Esophagus mucosa (tissue), 1 donor: ENCODE data around the gene APC2. TPM values are rescaled to one million over a fixed set of nuclear protein-coding genes. Genes with fewer than 3 reads are reported as not detected.
"Not testable (repeated sequence)": the region's sequence is repeated elsewhere in the genome, so short reads cannot be mapped to it uniquely, and the experiment has no call there.

Experiments used
- ATAC-seq: fragments of 200-7000 bp; cut with Tn5 transposase; one replicate; pipeline ENCODE4 v1.9.1; 2020
- total RNA-seq: library from RNA; stranded (reverse); gene quantifications from one replicate; pipeline ENCODE4 v1.2.4, GENCODE V29; 2023
- donor health status: DM: yes; HTN: yes; CAD: no.

Gene APC2
- total RNA-seq, 1 donor from 2014 or later: 0.48 TPM

DNA sequence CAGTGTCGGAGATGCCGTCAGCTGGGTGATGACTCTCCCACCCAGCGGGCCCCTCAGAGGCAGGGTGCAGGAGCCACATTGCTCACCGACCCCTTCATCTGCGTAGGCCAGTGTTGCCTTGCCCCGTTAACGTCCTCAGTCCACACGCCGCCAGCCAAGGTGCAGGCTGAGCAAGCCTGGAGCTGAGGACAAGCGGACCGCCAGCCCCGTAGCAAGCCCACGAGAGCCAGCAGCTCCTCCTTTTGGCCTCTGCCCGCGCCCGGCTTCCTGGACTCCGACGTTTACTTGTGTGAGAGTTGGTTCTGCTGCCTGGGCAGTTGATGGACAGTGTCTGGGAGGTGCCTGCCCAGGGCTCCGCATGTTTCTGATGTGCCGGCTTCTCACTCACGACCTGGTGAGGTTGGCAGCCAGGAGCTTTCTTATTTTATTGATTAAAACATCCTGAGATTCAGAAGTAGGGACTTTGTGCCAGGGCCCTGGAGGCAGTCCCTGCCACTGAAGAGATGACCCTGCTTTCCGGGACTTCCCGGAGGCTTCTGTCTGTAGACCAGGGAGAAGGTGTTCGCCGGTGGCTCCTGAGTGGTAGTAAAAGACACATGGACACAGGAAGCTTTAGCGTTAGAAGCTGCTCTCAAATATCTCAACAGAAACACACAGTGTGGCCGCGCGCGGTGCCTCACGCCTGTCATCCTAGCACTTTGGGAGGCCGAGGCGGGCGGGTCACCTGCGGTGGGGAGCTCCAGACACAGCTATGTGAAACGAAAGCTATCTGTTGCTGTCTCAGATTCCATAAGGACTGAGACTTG, 36.7 kb upstream of the APC2 start:
- no peak for ATAC-seq

DNA sequence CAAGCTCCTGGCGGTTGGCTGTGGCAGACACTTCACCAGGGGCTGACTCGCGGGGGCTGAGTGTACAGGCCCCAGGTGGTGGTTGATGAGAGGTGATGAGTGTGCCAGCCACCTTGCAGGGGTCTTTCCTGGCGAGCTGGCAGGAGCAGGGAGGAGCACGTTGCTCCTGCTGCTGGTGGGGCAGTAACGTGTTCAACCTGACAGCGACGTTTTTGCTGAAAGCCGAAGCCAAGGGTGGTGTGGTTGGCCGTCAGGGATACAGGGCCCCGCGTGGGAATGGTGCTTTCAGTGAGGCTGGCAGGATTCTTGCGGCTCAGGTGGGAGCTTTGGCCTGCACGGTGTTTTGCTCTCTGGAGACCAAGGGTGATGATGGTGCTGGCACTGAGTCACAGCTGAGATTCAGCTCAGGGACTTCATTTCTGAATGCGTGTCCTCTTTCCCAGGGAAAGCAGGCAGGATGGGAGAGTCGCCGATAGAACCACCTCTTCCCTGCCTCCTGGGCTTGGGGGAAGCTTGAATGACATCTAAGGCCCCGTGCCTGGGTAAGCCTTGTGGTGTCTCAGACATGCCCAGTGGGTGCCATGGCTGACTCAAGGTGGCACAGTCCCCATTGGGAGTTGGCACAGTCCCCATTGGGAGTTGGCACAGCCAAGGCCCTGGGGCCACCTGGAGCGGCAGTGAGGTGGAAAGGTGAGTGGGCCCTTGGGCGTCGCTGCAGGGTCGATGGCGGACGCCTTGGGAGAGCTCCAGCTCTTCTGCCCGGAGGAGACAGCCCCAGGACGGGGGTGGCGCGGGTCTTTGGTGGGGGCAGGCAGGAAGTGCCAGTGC, 33.7 kb upstream of the APC2 start:
- ATAC-seq: peak; percentile 58

DNA sequence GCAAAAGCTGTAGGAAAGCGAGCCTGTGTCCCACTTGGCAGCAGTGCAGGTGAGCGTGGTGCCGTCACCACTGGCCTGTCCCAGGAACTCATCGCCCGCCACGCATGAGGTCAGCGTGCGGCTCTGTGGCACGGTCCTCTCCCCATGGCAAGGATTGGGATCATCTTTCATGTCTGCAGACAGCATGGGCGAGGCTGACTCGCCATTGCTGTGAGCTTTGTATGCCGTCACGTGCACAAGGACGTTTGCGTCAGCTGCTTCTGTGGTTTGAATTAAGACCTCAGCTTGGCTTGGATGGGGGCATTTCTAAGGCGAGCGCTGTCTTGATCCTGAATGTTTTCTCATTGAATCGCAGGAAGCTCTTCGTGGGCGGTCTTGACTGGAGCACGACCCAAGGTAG, 32.8 kb upstream of the APC2 start:
- no peak for ATAC-seq

DNA sequence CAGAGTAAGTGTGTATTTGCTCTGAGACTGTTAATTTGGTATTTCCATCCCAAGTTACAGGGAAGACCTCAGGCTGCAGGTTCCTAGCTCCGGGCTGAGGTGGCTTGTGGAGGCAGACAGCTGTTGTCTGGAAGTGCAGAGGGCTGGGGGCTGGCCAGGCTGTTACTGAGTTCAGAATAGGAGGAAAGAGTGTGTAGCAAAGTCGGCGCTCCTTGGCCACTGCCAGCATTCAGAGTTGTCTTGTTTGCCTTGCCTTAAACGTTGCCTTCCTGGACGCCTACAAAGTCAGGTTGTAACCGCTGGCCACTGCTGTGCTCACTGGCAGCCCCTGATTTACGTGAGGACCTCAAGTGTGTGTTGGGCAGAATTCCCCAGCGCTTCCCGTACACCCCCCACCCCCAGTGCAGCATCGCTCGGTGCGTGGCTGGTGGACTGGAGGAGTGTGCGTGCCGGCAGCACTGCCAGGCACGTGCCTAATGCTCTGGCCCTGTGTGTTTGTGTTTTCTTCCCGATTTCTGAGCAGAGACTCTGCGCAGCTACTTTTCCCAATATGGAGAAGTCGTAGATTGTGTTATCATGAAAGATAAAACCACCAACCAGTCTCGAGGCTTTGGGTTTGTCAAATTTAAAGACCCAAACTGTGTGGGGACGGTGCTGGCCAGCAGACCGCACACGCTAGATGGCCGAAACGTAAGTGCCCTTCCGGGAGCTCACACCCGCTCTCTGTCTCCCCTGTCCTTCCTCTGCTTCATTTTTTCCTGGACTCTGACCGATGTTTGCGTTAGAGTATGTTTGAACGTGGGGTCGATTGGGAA, 32.0 kb upstream of the APC2 start:
- no peak for ATAC-seq

DNA sequence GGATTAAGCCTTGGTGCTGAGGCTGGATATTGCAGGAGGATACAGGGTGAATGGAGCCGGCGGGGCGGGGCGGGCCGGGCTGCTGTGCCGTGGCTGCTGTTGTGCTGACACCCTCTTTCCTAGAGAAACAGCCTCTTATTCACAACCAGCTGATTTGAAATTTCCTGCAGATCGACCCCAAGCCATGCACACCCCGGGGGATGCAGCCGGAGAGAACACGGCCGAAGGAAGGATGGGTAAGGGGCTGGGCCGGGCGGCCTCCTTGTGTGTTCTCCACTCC, 31.5 kb upstream of the APC2 start:
- ATAC-seq: no peak

DNA sequence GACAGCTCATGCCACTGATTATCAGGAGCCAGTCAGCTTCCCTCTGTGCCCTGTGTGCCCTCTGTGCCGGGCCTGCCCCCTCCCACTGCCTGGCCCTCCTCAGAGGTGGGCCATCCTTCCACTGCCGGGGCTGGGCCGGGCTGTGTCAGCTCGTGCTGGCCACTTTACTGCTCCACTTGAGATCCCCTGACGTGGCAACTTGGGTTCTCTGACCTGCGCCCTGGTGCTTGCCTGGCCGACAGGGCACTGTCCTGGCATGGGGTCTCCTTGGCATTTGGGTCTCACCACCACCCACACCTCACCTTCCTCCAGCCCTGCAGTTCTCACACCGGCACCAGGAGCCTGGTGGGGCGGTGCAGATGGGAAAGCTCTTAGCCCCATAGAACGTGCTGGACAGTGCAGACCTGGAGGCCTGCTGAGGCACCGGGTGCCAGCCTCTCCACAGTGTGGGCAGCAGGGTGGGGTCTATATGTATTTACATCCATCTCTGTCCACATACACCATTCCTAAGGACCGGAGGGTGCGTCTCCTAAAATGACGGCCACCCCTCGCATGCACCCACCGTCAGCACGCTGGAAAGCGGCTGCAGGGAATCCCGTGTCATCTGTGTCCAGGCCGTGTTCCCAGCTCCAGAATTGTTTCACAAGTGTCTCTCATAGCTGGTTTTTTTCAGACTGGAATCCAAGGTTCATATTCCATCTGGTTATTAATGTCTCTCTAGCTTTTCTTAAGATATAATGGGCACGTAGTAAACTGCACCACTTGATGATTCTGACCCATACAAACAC, 30.8 kb upstream of the APC2 start:
- ATAC-seq: no peak

DNA sequence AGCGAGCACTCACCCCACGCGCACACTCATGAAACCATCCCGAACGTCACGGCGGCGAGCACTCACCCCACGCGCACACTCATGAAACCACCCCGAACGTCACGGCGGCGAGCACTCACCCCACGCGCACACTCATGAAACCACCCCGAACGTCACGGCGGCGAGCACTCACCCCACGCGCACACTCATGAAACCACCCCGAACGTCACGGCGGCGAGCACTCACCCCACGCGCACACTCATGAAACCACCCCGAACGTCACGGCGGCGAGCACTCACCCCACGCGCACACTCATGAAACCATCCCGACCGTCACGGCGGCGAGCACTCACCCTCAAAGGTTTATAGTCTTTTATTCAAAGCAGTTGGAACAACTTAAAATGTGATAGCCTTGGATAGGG, 29.8 kb upstream of the APC2 start:
- ATAC-seq: not testable (repeated sequence)

DNA sequence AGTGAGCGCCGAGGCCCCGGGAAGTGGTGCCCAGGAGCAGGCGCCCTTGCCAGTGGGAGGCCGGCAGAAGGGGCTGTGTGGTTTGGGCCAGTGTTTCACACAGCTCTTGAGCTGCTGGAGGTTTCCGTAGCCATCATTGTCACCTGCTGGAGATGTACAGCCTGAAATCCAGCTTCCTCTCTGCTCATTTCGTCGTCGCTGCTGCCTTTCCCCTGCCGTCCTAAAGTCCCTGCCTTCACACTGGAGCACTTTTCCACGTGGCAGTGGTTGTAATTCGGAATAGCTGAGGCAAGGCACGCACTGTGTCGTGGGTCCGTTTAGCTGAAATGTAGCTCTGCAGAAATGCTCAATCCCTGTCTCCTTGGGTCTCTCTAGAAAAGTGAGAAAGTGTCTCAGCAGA, 29.3 kb upstream of the APC2 start:
- no peak for ATAC-seq

DNA sequence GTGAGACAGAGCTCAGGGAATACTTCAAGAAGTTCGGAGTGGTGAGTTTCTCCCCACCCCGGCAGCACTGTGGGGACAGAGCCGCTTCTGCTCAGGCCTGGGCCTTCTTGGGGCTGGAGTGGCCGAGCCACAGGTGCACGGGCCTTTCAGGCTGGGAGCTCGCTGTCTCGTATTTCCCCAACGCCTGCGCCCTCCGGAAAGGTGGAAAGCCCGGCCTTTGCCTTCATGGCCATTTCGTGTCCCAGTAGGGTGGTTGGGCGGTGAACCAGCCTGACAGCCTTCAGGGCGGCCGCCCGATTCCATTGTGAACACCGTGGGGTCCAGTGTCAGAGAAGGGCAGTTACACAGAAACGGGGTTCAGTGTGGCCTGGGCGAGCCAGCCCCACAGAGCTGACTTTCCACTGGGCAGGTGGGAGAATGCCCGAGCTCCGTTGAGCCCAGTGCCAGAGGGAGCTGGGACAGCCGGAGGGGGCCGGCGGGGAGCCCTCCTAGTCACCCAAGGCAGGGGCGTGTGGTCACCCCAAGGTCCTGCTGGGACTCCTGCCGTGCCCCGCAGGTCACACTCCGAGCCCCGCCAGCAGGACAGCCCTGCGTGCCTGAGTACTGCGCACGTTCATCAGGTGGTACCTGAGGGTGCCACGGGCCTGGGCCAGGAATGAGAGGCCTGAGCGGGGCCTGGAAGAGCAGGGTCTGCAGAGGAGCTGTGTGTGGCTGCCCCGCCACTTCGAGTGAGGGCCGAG, 28.5 kb upstream of the APC2 start:
- no peak for ATAC-seq

DNA sequence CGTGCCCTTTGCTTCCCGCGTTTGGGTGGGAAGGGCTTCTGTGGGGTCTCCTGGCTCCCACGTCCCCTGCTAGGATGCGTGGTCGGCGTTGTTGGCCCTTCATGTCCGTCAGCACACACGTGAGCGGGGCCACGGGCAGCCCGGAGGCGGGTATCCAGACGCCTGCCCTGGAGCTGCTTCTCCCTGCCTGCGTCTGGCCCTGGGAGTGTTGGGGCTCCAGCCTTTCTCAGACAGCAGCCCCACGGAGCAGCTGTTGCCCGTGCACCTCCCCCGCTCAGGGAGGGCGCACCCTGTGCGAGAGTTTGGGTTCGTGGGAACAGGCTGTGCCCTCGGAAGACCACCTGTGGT, 28.0 kb upstream of the APC2 start:
- no peak for ATAC-seq

DNA sequence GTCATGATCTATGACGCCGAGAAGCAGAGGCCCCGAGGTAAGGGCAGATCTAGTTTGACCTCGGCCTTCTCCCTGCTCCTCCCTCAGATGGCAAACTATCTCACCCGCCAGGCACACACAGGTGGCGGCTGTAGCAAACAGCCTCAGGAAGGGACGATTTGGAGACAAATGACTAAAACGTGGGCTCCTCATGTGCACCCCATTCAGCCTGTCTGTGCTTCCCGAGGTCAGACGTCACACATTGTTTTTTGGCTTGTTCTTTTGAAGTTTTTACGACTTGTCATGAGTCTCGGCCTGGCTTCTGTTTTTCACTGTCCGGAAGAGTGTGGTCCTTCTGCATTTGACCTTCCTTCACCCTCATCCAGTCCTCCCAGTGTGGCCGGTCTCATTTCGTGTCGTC, 27.6 kb upstream of the APC2 start:
- no peak for ATAC-seq

DNA sequence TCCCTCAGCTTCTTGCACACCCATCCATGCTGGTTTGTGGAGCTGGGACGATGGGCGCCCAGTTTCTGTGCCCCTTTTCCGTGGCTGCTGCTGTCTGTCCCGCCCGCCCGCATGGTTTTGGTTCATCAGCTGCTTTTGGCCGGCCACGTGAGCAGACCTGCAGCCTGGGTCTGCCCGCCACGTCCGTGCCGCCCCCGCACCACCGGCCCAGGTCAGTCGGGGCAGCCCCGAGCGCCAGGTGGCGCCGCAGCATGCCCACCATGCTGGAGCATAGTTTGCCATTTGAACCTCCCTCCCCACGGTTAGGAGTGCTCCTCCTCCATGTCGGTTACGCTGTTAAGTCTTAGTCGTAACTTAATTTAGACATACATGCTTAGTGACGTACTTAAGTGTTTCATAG, 27.0 kb upstream of the APC2 start:
- no peak for ATAC-seq

DNA sequence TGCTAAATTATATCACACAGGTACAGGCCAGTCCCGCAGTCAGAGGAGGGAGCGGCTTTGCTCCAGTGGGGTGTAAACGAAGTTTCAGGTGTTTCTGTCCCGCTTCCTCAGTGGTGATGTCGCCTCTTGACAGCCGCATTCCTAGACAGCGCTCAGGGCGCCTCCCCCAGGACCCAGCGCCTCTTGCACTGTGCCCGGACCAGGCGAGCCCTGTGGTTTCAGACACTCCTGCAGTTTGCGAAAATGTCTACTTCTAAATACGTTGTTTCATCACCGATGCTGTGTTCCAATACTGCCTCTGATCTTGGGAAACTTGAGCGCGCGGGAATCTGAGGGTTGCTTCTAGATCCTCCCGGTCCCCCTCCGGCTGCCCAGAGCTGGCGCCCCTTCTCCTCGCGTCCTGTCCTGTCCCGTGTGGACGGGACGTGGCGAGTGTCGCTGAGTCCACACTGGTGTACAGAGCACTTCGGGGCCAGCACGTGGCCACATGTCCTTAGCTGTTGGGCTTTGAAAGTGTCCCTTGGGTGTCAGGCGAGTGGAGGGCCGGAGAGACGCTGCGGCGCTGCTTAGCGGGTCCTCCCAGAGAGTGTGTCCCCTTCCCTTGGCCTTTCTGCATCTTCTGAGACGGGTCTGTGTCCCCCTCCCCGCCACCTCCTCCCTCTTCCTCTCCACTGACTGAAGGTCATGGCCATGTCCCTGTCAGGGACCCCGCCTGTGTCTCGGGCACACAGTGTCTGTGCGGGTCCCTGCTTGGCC, 26.3 kb upstream of the APC2 start:
- no peak for ATAC-seq

DNA sequence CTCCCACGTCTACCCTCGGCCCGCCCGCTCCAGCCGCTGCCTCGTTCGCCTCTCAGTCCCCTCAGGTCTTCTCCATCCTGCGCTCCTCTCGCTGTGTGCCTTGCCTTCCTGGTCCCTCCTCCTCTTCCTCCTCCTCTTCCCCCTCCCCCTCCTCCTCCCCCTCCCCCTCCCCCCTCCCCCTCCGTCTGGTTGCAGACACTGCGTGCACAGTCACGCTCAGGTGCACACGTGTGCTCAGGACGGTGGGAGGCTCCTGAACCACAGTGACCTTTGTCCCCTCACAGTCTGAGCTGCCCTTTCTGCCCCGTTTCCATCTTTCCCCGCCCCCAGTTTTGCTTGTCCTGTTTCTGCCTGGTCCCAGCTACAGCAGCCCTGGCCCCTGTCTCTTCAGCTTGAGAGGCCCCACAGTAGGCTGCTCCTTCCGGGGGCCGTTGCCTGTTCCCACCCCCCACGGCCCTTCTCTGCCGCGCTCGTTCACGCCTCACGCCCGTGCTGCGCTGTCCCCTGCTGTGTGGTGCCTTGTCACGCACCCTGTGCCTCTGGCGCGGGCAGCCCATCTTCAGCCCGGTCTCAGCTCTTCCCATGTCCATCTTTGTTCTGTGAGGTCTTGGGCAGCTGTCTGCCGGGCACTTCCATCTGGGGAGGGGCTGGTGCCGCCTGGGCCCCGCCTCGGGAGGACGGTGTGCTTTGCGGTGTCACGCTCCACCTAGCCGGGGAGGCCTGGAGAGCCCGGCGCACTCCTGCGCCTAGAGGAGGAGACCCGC, 25.5 kb upstream of the APC2 start:
- ATAC-seq: peak; percentile 24

DNA sequence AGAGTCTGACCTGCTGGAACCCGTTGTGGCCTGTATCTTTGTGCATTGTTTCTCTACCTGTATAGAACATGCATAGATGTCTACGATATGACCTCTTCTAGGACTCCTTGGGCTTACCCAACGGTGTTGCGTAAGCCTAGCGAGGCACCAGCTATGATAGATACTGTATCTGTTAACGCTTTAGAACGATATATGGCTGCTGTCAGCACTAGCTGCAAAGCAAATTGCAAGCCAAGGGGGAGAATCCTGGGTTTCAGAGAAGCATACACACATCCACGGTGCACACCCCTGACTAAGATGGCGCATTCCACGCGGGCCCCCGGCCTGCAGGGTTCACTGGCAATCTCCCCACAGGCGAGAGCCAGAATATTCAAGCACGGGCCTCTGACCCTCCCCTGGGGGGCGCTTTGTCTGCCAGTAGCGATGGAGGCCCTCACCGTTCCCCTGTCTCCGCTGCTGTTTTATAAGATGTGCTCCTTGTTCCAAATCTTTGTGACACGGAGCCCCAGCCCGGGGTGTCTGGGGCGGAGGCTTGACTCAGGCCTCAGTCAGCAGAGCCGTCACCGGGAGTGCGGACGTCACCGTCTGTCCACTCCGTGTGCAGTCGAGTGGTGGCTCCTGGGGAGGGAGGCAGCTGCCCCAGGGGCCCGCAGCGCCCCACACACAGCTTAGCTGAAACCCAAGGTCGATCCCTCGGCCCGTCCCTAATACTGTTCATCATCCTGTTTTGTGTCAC, 24.7 kb upstream of the APC2 start:
- peak; percentile 87 for ATAC-seq

DNA sequence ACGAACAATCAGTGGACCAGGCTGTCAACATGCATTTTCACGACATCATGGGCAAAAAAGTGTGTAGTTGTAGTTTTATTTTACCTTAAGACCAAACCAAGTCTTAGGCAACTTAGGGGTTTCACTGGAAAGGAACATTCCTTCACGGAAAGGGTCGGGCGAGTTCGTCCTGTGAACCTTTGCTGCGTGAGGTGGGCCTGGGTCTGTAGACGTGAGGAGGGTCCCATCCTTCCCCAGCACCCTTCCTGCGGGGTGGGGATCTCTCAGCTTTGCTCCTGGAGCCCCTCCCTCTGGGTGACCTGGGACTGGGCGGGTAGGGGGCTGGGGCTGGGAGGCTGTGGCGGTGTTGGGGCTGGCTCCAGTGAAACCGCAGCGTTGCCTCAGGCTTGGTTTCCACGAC, 24.0 kb upstream of the APC2 start:
- no peak for ATAC-seq

DNA sequence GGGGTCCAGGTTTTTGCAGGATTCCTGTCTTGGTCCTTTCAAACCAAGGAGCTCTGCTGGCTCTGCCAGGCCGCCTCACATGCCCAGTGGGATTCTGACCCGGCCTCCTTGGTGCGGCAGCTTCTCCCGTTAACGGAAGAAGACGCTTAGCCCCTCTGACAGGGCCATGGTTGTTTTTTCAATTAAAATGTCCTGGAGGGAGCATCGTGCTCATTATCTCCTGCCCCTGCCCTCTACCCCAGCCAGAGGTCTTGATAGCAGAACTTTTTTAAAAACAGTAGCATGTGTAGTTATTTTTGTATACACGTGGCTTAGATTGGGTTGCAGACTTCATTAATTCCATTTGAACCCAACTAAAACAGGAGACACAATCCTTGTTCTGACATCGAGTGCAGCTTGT, 23.2 kb upstream of the APC2 start:
- no peak for ATAC-seq

DNA sequence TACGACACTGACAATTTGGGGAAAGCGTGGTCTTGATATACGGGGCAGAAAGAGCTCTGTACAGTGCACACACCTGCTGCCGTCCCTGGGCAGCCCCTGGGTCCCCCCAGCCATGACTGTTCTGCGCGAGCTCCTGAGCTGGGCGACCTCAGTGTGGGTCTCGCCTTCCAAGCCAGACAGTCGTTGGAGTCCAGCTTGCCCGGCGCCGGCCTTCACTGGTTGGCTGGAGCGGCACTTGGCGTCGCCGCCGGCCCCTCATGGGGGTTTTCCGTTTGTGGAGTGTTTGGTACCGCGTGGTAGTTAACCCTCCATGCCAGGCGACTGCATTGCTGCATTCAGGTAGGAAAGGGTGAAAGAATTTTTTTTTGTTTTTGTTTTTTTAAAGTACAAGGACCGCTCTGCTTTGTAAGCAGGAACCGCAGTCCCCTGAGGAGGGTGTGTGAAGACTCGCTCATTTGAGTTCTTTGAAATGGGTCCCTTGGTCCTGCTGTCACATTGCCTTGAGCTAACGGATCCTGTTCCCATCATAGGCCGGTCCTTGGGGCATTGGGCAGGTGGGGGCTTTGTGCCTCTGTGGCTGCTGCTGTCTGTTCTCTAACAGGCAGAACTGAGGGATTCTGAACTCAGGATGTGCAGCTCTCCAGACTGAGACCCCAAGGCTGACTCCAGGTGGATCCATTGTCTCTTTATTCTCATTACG, 22.6 kb upstream of the APC2 start:
- ATAC-seq: no peak
